HG02642 (cell line): ENCODE results near the gene CA5A.
A peak's percentile ranks its signal among the peaks of the same experiment; 100 is the strongest.
"Not testable (repeated sequence)": the region's sequence is repeated elsewhere in the genome, so short reads cannot be mapped to it uniquely, and the experiment has no call there.

Experiments
- ATAC-seq: cut with Tn5 transposase; IDR thresholded peaks from one replicate; pipeline ENCODE4 v1.9.1; 2021; ENCODE audit warnings: mild to moderate bottlenecking; ENCODE audit not compliant: unreplicated experiment, poor library complexity

Gene CA5A

DNA sequence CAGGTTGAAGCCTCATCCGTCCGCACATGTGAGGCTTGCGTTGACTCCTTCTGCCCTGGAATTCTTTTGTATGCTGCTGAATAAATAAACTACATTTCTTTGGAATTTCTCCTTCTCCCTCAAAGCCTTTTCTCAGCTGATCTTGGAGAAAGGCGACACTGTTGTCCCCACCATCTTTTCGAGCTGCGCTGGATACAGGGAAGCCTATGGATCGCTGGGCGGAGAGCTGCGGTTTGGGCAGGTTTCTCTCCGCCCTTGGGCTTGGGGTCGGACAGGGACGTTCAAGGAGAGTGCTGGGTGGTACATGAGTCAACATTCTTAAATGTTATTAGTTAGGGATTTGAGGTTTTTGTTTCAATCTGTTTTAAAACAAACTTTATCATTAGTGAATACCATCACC is 35.8 kb downstream of the CA5A start:
- not testable (repeated sequence) for ATAC-seq

DNA sequence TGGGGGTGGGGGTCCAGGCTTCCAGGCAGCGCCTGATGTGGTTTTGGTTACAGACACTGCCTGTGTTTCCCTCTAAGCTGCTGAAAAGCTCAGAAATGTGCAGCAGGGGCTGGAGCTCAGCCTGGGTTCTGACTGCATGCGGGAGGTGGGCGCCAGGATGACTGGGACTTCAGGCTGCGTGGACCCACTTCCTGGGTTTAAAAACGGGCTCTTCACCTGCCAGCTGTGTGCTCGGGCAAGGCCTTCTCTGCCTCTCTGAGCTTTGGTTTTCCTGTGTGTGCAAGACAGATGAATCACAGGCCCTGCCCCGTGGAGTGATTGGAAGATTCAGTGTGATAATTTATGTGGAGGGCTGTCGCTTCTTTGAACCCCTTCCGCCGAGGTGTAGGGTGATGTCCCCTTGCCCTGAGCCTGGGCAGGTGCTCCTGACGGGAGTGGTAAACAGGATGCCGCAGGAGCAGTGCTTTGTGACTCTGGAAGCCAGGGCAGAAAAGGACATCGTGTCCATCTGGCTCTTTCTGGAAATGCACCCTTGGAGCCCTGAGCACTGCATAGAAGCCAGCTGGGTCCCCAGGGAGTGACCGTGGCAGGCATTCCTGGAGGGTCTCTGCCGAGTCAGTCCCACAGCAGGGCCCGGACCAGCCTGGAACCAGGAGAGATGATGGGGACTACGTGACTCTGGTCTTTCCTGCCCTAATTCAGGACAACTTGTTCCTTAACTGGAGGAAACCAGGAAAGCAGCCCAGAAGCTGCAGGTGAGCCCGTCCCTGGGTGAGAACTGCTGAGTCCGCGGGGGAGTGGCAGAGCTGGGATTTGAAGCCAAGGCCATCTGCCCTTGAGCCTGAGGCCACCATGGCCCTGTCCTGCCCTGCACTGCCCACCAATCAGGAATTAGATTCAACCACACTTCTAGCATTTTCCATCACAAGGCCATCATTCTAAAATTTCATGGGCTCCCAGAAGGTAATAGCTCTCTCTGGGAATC is 38.5 kb downstream of the CA5A start:
- ATAC-seq, result no peak

GRCh38 chr16:87896924-87897520 is 39.3 kb downstream of the CA5A start:
- ATAC-seq, result not testable (repeated sequence)

GRCh38 chr16:87896176-87896890 is 40.0 kb downstream of the CA5A start:
- not testable (repeated sequence) for ATAC-seq

- peak; percentile 68 for ATAC-seq
Observed at GRCh38 chr16:87895641-87896141, 40.6 kb downstream of the CA5A start.

DNA sequence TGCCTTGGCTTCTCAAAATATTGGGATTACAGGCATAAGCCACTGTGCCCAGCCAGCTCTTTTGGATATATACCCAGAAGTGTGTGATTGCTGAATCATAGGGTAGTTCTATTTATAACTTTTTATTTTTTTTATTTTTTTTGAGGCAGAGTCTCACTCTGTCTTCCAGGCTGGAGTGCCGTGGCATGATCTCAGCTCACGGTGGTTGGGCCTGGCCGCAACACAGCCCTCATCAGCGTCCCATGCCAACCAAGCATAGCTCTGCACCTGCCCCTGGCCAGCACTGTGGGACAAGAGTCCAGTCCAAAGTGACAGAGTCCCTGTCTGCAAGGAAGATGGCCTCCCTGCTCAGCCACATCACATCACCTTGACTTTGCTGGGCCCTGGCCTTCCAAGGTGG is 42.3 kb downstream of the CA5A start:
- not testable (repeated sequence) for ATAC-seq

GRCh38 chr16:87891764-87892163 is 44.6 kb downstream of the CA5A start:
- ATAC-seq, result no peak

DNA sequence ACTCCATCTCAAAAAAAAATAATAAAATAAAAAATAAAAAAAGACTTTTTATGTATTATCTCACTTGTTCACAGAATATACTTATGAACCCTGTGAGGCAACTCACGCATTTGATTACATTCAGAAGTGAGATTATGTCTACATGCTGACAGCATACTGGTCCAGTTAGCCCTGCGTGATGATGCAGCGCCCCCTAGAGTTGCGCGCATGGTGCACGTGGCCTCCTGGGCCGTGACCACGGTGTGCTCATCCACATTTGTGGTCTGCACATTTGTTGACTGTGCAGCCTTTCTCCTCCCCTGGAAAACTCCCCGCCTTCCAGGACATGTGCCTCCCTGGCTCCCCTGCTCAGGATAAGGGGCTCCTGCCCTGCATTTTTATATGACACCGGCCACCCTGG is 46.6 kb downstream of the CA5A start:
- not testable (repeated sequence) for ATAC-seq

- not testable (repeated sequence) for ATAC-seq
Observed at GRCh38 chr16:87888346-87888745, 48.0 kb downstream of the CA5A start.

GRCh38 chr16:87887931-87888330 is 48.4 kb downstream of the CA5A start:
- ATAC-seq, result not testable (repeated sequence)

DNA sequence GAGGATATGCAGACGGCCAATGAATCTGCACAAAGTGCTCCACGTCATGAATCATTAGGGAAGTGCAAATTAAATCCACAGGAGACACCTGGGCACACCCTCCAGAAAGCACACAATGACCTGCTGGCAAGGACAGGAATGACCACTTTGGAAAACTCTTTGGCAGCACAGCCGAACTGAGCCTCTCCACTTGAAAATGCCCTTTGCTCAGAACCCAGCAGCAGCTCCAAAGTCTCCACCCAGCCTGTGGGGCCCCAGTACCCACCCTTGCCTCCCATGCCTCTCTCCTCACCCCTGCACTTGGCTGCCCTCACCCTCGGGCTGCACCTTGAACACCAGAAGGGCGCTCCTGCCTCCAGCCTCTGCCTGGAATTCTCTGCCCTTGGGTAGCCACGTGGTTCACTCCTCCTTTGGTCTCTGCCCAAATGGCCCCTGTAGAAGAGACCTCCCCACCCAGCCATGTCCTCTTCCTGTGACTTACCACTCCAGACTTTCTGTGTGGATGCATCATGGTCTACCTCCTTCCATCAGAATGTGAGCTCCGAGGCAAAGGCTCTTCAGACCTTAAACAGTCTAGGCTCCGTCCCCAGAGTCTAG is 50.9 kb downstream of the CA5A start:
- ATAC-seq, result not testable (repeated sequence)

- no peak for ATAC-seq
Observed at GRCh38 chr16:87882436-87883019, 53.8 kb downstream of the CA5A start.

DNA sequence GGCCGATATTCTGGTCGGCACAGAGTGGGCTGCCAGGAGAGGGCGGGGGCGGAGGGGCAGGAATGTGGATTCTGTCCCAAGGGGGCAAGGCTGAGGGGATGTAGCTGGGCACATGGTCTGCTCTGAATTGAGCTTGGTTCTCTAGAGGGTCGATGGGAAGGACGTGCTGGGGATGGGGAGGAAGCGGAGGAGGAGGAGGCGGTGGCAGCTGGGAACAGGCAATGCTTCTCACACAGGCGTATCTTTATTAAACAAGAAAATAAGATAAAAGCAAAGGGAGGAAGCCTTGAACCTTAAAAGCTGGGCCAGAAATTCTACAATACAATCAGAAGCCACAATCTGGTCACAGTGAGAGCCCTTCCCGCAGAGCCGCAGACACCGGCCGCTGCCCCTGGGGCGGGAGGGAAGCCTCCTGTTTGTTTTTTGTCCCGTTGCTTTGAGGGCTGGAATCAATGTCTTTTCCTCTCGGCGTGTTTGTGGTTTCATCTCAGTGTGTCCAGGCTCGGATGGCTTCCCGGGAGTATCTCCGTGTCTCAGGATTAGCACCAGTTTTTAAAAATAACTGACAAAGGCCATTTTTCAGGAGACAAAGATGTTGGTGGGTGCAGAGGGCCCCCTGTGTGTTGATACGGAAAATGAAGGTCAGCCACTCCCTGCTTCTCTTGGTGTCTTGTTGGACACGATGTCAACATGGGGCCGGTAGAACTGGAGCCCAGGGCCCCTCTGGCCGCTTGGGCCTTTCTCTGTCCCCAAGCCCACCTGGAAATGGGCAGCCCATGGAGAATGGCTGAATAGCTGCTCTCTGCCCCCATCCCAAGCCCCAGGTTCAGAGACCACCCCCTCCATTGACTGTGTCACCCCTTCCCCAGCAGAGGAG is 54.8 kb downstream of the CA5A start:
- ATAC-seq, result no peak

- ATAC-seq, result no peak
Observed at GRCh38 chr16:87880117-87880696, 56.1 kb downstream of the CA5A start.

- ATAC-seq, result not testable (repeated sequence)
Observed at GRCh38 chr16:87879411-87880013, 56.8 kb downstream of the CA5A start.

- no peak for ATAC-seq
Observed at GRCh38 chr16:87878704-87879103, 57.6 kb downstream of the CA5A start.

DNA sequence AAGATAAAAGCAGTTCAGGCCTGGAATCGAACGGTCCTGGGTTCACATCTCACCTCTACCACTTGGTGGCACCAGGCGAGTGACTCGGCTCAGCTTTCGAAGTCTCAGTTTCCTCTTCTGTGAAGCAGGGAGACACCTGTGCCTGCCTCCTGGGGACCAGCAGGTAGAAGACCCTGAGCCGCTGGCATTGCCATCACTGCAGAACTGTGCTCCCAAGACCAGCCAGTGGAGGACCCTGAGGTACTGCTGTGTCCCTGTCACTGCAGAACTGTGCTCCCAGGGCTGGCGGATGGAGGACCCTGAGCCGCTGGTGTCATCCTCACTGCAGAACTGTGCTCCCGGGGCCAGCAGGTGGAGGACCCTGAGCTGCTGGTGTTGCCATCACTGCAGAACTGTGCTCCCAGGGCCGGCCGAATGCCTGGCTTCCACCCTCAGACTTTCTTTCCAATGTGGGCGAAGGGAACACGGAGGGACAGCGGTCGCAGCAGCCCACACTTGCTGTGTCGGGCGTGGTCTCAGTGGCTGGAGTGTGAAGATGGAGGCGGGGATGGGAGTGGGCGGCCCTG is 58.3 kb downstream of the CA5A start:
- no peak for ATAC-seq
